GM21576 (cell line): ENCODE results near the gene TMC8.

Source experiments
- ATAC-seq: cut with Tn5 transposase; IDR thresholded peaks from one replicate; pipeline ENCODE4 v1.9.1; 2021; ENCODE audit warnings: mild to moderate bottlenecking, moderate library complexity; ENCODE audit not compliant: unreplicated experiment

Gene TMC8

GRCh38 chr17:78124081-78124835, 6.3 kb upstream of the TMC8 start:
- ATAC-seq = no peak

DNA sequence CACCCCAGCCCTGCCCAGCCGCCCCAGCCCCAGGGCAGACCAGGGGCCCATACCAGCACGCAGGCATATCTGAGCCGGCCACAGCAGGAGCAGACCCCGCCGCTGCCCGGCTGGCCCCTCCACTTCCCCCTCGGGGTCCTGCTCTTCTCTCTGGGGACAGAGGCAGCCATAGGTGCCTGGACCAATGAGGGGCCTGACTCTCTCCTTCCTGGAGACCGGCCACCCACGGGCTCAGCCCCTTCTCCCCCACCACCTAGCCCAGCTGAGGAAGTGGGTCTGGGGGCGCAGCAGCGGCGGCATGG, 5.8 kb upstream of the TMC8 start:
- ATAC-seq = no peak

DNA sequence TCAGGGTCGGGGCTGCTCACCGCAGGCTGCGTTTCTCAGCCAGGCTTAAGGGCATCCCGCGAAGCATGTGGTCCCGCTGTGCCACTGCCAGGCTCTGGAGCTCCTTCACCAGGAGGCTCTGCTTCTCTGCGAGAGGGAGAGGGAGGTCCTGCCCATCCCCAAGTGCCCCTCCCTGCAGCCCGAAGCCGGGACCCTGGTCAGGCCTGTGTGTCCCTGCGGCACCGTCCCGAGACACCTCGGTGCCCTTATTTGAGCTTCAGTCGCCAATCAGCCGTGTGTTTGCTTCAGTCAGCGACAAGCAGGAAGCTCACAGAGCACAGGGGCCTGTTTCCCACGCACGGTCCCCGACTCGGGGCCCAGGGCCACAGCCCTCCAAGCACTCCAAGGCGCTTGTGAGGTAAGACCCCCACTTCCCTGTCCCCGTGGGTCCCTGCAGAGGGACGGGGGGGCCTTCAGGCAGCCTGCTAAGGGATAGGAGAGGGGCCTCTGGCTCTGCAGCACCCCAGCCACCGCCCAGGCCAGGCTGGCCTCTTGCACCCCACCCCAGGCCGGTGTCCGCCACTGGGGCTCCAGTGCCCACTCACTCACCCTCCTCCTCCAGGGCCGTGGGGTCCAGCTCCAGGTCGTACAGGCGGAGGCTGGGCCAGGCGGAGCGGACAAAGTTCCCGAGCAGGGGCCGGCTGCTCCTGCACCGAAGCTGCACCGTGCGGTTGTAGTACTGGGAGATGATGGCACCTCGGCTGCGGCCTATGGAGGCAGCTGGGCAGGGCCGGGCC, 5.2 kb upstream of the TMC8 start:
- no peak for ATAC-seq

- ATAC-seq = no peak
These were observed 4.3 kb upstream of the TMC8 start for GRCh38 chr17:78125976-78126894.

- no peak for ATAC-seq
These were observed 3.7 kb upstream of the TMC8 start for GRCh38 chr17:78126895-78127238.

DNA sequence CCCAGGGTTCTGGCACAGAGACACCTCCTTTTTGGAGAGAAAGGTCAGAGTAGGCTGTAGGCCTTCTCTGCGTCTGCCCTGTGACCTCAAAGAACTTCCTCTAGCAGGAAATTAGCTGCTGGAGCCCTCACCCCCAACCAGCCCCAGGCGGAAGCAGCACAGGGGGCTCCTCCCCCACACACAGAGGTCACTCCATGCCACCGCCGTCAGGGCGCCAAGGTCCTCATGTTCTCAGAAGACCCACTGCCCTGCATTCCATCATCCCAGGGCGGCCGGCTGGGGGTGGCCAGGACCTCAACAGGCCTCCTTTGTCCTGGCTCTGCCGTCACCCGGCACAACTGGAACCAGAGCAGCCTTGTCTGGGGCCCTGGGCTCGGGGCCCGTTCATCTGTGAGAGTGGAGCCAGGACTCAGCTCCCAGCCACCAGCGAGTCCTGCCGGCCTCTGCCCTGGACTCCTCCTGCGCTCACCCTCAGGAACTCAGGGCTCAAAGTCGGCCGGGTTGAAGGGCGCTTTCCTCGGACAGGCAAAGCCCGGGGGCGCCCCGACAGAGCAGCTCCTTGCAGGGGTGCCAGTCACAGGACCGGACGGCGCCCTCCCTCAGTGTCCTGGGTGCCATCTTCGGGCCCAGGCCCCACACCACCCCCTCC, 3.2 kb upstream of the TMC8 start:
- no peak for ATAC-seq

DNA sequence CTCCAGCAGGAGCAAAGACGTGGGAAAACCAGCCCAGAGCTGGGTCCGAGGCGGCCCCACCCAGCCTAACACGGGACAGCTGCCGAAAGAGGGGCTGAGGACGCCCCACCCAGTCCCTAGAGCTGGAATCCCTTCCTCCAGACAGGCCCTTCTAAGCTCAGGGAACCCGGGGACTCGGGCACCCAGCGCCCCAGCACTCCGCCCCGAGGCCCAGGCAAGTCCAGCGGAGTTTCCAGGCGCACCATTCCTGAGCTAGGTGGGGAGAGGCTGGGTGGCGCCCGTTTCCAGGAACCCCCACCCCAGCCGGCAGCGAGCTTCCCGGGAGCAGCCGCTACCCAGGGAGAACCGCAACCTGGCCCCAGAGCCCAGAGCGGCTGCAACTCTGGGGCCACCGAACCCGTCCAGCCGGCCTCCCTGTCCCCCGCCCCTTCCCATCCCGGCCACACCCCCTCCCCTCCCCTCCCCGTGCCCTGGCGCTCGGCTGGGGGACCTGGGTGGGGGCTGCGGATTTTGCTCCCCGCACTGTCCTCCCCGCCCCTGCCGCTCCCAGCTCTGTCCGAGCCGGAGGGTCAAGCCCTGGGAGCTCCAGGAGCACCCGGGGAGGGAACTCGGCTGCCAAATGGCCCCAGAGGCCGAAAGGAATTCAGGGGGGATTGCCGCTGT, 2.6 kb upstream of the TMC8 start:
- no peak for ATAC-seq

DNA sequence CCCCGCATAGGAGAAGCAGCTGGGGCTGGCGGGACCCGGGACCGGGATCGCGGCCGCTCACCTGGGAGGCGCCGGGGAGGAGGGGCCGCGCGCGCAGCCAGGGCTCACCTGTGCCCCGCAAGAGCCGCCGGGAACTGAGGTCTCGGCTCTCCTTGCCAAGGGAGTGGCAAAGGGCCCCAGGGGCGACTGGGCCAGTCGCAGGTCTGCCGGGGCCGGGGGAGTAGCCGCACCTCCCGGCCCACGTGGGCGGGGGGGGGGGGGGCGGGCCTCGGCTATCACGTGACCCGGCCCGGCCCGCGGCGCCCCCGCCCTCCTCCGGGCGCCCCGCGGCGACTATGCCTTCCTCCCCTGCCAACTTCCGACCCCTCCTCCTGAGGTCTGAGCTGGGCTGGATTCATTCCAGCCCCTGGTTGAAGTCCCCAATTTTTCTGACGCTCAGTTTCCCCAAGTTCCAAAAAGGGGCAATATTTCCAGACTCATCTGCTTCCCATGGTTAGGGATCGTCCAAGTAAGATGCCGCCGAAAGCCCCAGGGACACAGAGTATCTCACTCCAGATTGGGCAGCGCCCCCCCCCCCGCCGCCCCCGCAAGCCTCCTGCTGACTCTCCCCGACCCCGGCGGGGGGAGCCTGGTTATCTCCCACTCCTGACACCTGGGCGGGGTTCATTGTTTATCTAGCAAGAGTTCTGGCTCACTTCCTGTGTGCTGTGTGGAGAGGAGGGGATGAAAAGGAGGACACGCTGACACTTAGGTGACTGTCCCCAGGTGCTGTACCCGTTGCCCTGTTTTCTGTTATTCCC, 1.8 kb upstream of the TMC8 start, which contains the start of gene TMC6:
TMC6 (minus strand) TSS at position 205 of the 800 bp plus-strand sequence. CDS start 1,923 bp downstream, outside the sequence.
- ATAC-seq = no peak

DNA sequence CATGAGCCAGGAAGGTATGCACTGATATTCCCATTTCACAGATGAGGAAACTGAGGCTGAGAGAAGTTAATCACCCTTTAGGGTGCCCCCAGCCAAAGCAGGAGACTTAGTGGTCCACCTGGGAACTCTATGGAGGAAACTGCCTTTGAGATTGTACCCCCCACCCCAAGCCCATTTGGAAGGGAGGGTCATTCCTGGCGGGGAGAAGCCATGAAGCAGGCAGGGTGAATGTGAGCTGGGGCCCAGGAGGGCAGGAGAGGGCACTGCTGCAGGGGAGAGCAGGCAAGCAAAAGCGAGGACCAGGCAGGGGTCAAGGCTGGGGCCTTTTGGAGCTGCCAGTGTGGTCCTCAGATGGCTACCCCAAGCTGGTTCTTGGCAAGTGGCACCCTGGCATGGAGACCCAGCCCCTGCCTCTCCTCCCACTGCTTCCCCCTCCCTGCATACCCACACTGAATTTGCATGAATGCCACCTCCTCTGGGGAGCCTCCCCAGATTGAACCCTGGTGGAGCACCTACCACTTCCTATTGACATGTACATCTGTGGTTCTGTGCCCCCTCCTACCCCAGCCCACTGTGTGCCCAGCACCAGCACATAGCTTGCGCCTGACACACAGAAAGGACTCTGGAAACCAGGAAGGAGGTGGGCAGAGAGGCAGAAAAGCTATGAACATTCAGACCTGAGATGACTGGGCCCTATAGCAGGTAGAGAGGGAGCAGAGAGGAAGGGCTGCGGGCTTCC, 1.1 kb upstream of the TMC8 start:
- no peak for ATAC-seq

DNA sequence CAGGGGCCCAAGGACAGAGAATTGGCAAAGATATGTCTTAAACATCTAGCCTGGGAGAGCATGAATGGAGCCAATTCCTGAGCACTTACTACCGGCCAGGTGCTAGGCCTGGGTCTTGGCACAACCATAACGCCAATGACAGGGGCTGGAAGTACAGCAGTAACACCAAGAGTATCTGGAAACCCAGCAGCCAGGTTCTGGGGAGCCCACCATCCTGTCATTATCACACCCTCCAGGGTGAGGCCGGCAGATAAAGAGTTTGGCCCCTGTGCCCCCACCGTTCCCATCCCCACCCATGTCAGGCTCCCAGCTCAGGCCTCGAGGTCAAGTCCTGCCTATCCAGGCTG, 508 bp upstream of the TMC8 start:
- ATAC-seq = no peak

DNA sequence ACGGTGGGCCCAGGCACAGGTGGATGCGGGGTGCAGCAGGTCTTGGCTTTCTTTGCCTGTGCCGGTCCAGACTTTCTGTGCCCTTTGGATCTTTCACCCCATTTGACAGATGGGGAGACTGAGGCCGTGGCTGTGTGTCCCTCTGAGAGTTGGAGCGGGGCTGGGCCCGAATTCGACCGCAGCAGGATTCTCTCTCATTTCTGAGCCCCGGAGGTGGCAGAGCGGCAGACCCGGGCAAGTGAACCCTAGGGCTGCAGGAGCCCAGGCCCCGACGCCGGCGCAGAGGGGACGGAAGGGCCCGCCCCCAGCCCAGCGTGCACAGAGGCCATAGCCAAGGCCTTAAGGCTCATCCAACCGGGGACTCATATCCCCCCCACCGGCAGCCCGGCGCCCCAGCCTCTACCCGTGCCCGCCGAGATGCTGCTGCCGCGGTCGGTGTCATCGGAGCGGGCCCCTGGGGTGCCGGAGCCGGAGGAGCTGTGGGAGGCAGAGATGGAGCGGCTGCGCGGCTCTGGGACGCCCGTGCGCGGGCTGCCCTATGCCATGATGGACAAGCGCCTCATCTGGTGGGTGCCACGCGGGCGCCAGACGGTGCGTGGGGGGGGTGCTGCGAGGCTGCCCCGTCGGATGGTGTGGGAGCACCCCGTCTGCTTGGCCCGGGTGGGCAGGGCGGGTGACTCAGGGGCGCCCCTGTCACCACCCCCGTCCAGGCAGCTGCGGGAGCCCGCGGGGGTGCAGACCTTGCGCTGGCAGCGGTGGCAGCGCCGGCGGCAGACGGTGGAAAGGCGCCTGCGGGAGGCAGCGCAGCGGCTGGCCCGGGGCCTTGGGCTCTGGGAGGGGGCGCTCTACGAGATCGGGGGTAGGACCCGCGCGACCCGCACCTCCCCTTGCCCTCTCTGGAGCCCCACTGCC, 857 bp downstream of the TMC8 start:
- no peak for ATAC-seq

DNA sequence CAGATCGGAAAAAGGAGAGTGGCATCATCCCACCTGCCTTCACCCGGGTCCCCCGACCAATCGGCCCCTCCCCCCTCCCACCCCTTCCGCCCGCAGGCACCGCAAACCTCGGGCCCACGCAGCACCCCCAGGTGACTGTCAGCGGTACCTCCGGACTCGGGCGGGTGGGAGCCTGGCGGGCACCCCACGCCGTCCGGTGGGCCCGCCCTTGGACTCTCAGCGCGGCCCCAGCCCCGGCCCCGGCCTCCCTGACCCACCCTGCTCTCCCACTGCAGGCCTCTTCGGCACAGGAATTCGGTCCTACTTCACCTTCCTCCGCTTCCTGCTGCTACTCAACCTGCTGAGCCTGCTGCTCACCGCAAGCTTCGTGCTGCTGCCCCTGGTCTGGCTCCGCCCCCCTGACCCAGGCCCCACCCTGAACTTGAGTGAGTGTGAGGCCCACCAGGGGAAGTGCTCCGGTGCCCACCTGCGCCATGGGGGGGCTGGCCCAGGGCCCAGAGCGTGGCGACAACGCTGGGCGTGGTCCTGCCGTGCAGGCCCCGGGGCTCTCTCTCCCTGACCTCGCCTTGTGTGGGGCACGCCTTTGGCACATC, 1.6 kb downstream of the TMC8 start:
- no peak for ATAC-seq

DNA sequence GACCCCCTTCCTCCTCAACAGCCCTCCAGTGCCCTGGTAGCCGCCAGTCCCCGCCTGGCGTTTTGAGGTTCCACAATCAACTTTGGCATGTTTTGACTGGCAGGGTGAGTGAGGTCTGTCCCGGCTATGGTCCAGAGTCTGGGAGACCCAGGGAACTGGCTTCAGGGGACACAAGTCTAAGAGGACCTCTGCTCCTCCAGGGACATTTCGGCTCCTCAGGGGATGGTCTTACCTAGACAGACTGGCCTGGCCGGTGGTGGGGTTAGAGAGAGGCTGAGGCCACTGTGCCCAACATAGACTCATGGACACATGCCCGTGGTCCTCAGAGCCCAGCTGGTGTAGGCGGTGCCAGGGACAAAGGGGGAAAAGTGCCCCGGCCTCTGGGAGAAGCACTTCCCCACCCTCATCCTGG, 2.2 kb downstream of the TMC8 start:
- no peak for ATAC-seq

DNA sequence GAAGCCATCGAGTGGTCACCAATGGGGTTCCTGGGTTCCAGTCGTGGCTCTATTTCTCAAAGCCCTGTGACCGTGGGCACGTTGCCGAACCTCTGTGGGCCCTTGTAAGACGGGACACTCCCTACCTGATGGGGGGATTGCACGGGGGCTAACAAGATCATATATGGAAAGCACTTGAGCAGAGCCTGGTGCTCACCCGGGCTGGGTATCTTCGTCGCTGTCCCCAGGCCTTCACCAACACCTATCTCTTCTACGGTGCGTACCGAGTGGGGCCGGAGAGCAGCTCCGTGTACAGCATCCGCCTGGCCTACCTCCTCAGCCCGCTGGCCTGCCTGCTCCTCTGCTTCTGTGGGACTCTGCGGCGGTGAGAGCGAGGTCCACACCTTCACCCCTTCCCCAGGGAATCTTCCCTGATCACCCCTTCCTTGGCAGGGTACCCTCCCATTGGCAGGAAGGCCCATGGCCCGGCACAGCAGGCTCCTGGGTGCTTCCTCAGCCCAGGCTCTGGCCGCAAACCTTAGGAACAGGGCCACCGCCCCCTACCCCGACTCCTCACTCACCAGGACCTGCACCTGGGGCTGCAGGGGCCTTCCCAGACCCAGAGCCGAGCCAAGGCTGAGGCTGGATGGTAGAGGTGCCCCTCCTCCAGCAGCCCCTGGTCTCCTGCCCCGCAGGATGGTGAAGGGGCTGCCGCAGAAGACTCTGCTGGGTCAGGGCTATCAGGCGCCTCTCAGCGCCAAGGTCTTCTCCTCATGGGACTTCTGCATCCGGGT, 2.8 kb downstream of the TMC8 start:
- no peak for ATAC-seq

DNA sequence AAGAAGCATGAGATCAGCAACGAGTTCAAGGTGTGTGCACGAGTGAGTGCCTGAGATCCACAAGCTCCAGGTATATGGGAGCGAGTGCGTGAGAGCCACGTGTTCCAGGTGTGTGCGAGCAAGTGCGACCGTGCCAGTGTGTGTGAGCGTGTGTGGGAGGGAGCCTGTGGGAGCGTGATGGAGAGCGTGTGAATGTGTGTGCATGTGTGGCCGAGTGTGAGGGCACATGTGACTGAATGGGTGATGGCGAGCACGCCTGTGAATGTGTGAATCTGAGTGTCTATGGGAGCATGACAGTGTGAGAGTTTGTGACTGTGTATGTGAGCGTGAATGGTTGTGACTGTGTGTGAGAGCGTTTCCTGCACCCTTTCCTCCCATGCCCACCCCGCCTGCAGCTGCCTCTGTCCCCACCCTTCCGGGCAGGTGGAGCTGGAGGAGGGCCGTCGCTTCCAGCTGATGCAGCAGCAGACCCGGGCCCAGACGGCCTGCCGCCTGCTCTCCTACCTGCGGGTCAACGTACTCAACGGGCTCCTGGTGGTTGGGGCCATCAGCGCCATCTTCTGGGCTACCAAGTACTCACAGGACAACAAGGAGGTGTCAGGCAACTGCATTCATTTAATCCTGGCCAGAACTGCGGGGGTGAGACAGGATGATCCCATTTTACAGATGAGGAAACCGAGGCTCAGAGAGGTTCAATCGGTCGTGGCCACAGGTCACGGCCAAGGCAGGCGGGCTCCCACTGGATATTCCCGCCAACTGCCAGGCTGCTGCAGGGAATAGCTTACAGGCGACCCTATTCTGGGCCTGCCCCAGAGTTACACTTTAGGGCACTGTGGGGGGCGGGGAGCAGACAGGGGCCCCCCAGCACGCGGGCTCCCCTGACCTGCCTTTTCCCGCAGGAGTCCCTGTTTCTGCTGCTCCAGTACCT, 3.7 kb downstream of the TMC8 start:
- no peak for ATAC-seq

- ATAC-seq = no peak
These were observed 4.4 kb downstream of the TMC8 start for GRCh38 chr17:78134899-78135385.
